ENCODE results near the gene PKD1L1.
"Not testable (repeated sequence)": the region's sequence is repeated elsewhere in the genome, so short reads cannot be mapped to it uniquely, and the experiment has no call there.

PKD1L1 gene

DNA sequence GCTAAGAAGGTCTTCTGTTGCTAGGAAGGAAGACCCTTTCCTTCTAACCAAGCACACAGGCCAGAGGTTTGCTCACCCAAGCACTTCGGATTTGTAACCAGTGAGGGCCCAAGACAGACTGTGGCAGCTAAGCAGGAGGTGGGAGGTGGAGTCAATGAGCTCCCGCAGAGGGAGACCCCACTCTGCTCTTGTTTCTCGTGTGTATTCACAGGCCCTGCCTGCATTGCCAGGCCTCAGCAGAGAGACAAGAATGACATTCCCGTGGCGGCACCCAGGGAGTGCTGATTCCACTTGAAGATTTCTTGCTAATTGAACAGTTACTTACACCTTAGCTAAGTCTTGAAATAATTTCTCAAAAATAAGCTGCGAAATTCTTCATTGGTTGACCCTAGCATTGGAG lies 13.4 kb downstream of the PKD1L1 start:
- H3K4me1 Mint-ChIP-seq = no peaks in the 10 kb centered on the region
- H3K4me3 Mint-ChIP-seq = no peak overlapping the region
- H3K36me3 Mint-ChIP-seq = peaks cover 1% of the 10 kb centered on the region
- no peak overlapping the region for H3K27ac Mint-ChIP-seq
- no peaks in the 10 kb centered on the region for H3K9me3 Mint-ChIP-seq
- H3K27me3 Mint-ChIP-seq = no peaks in the 10 kb centered on the region

GRCh38 chr7:47933215-47933614 lies 15.1 kb downstream of the PKD1L1 start:
- H3K4me1 Mint-ChIP-seq = no peaks in the 10 kb centered on the region
- no peak overlapping the region for H3K27ac Mint-ChIP-seq
- no peak overlapping the region for H3K4me3 Mint-ChIP-seq
- H3K36me3 Mint-ChIP-seq = peaks cover 6% of the 10 kb centered on the region
- no peaks in the 10 kb centered on the region for H3K27me3 Mint-ChIP-seq
- H3K9me3 Mint-ChIP-seq = no peaks in the 10 kb centered on the region

- H3K4me1 Mint-ChIP-seq = no peaks in the 10 kb centered on the region
- H3K27me3 Mint-ChIP-seq = no peaks in the 10 kb centered on the region
Measured at GRCh38 chr7:47932466-47933037, 15.7 kb downstream of the PKD1L1 start.

GRCh38 chr7:47932016-47932415 lies 16.2 kb downstream of the PKD1L1 start:
- H3K36me3 Mint-ChIP-seq = peaks cover 10% of the 10 kb centered on the region
- H3K27ac Mint-ChIP-seq = no peak overlapping the region
- no peaks in the 10 kb centered on the region for H3K4me1 Mint-ChIP-seq
- H3K9me3 Mint-ChIP-seq = no peaks in the 10 kb centered on the region
- no peaks in the 10 kb centered on the region for H3K27me3 Mint-ChIP-seq
- no peak overlapping the region for H3K4me3 Mint-ChIP-seq

More at GRCh38 chr7:47932466-47933037, 15.7 kb downstream of the PKD1L1 start:
- Mint-ChIP-seq H3K27ac (no peak overlapping the region), H3K9me3 (no peaks in the 10 kb centered on the region), H3K36me3 (peaks cover 10% of the 10 kb centered on the region), H3K4me3 (no peak overlapping the region)

- Mint-ChIP-seq H3K4me1 (no peaks in the 10 kb centered on the region), H3K4me3 (no peak overlapping the region), H3K36me3 (peaks cover 10% of the 10 kb centered on the region), H3K27ac (no peak overlapping the region), H3K27me3 (no peaks in the 10 kb centered on the region), H3K9me3 (no peaks in the 10 kb centered on the region)
Measured at GRCh38 chr7:47931005-47932004, 17.0 kb downstream of the PKD1L1 start.

- no peaks in the 10 kb centered on the region for H3K9me3 Mint-ChIP-seq
- H3K4me1 Mint-ChIP-seq = no peaks in the 10 kb centered on the region
- peaks cover 11% of the 10 kb centered on the region for H3K36me3 Mint-ChIP-seq
- no peaks in the 10 kb centered on the region for H3K27me3 Mint-ChIP-seq
- no peak overlapping the region for H3K27ac Mint-ChIP-seq
- H3K4me3 Mint-ChIP-seq = no peak overlapping the region
Measured at GRCh38 chr7:47924266-47924665, 24.0 kb downstream of the PKD1L1 start.

GRCh38 chr7:47923081-47923875 lies 25.0 kb downstream of the PKD1L1 start:
- not testable (repeated sequence) for H3K4me1 Mint-ChIP-seq, H3K9me3 Mint-ChIP-seq

GRCh38 chr7:47916514-47916913 lies 31.8 kb downstream of the PKD1L1 start:
- H3K4me1 Mint-ChIP-seq, H3K4me3 Mint-ChIP-seq, H3K9me3 Mint-ChIP-seq: not testable (repeated sequence)

More at GRCh38 chr7:47923081-47923875, 25.0 kb downstream of the PKD1L1 start:
- H3K36me3 Mint-ChIP-seq, H3K4me3 Mint-ChIP-seq, H3K27ac Mint-ChIP-seq, H3K27me3 Mint-ChIP-seq: not testable (repeated sequence)

GRCh38 chr7:47915616-47915976 lies 32.7 kb downstream of the PKD1L1 start:
- H3K9me3 Mint-ChIP-seq = no peaks in the 10 kb centered on the region
- no peak overlapping the region for H3K4me3 Mint-ChIP-seq
- H3K4me1 Mint-ChIP-seq = no peaks in the 10 kb centered on the region
- H3K27me3 Mint-ChIP-seq = no peaks in the 10 kb centered on the region
- H3K36me3 Mint-ChIP-seq = peaks cover 7% of the 10 kb centered on the region
- H3K27ac Mint-ChIP-seq = no peak overlapping the region

More at GRCh38 chr7:47916514-47916913, 31.8 kb downstream of the PKD1L1 start:
- not testable (repeated sequence) for H3K27ac Mint-ChIP-seq, H3K27me3 Mint-ChIP-seq, H3K36me3 Mint-ChIP-seq

GRCh38 chr7:47914717-47915615 lies 33.3 kb downstream of the PKD1L1 start:
- peaks cover 7% of the 10 kb centered on the region for H3K36me3 Mint-ChIP-seq
- H3K27me3 Mint-ChIP-seq = no peaks in the 10 kb centered on the region
- no peak overlapping the region for H3K4me3 Mint-ChIP-seq
- H3K27ac Mint-ChIP-seq = no peak overlapping the region
- no peaks in the 10 kb centered on the region for H3K4me1 Mint-ChIP-seq
- no peaks in the 10 kb centered on the region for H3K9me3 Mint-ChIP-seq

DNA sequence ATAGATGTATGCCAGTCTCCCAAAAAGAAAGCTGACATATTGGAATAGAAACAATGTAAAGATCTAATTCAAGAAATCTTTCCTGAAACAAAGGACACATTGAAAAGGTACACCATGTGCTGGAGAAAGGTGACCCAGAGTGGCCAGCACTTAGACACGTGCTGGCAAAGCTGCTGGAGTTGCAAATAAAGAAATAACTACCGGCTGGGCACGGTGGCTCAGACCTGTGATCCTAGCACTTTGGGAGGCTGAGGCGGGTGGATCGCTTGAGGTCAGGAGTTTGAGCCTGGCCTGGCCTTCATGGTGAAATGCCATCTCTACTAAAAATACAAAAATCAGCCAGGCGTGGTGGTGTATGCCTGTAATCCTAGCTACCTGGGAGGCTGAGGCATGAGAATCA lies 35.9 kb downstream of the PKD1L1 start:
- peaks cover 7% of the 10 kb centered on the region for H3K36me3 Mint-ChIP-seq
- no peaks in the 10 kb centered on the region for H3K9me3 Mint-ChIP-seq
- no peaks in the 10 kb centered on the region for H3K4me1 Mint-ChIP-seq
- H3K27me3 Mint-ChIP-seq = no peaks in the 10 kb centered on the region
- no peak overlapping the region for H3K27ac Mint-ChIP-seq
- no peak overlapping the region for H3K4me3 Mint-ChIP-seq

DNA sequence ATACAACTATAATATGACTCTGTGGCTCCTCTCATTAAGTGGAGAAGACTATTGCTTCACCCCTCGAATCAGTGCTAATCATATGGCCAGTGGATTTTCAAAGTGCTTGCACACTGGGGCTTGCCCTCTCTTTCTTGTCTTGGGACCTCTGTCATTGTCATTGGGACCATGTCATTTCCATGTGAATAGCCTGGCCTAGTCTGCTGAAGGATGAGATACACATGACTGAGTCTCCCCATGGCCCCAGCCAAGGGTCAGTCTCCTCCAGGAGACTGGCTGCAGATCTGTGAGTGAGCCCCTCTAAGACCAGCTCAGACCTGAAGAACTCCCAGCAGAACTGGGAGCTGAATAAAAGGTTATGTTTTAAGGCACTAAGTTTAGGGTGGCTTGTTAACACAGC lies 39.5 kb downstream of the PKD1L1 start:
- Mint-ChIP-seq H3K27ac (no peak overlapping the region), H3K4me3 (no peak overlapping the region), H3K9me3 (no peaks in the 10 kb centered on the region), H3K36me3 (peaks cover 1% of the 10 kb centered on the region), H3K4me1 (no peaks in the 10 kb centered on the region), H3K27me3 (no peaks in the 10 kb centered on the region)

DNA sequence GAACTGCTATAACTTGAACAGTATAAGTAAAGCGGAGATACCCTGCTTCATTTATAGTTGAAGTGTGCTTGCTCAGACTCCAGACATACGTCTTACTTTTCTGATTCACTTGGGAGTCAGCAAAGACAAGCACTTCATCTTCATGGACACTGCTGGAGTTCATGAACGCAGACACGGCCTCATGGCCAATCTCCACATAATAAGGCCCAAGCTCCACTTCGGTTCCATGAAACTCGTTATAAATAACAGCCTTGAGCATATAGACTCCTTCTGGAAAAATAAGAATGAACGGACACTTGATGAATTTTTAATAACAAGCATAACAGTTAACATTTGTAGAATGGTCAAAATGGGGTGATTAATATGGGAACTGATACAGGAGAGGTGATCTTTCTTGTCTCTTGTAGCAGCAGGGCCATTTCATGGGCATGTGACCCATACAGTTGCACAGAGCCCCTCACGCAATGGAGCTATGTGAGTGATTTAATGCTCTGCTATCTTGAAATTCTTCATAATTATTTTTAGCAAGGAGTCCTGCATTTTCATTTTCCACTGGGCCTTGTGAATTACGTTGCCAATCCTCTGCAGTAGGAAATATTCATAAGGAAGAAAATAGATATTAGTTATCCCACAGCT lies 40.2 kb downstream of the PKD1L1 start:
- Mint-ChIP-seq H3K4me3 (no peak overlapping the region), H3K4me1 (no peaks in the 10 kb centered on the region), H3K27ac (no peak overlapping the region), H3K36me3 (peaks cover 1% of the 10 kb centered on the region), H3K27me3 (no peaks in the 10 kb centered on the region), H3K9me3 (no peaks in the 10 kb centered on the region)

- no peaks in the 10 kb centered on the region for H3K36me3 Mint-ChIP-seq
- H3K9me3 Mint-ChIP-seq = no peaks in the 10 kb centered on the region
- no peaks in the 10 kb centered on the region for H3K4me1 Mint-ChIP-seq
- no peaks in the 10 kb centered on the region for H3K27me3 Mint-ChIP-seq
- H3K27ac Mint-ChIP-seq = no peak overlapping the region
- no peak overlapping the region for H3K4me3 Mint-ChIP-seq
Measured at GRCh38 chr7:47906883-47907282, 41.4 kb downstream of the PKD1L1 start.
